HG03442 (cell line): ENCODE results near the gene C2orf92.
"Not testable (repeated sequence)": the region's sequence is repeated elsewhere in the genome, so short reads cannot be mapped to it uniquely, and the experiment has no call there.

Experiments used
- ATAC-seq: cut with Tn5 transposase; IDR thresholded peaks from one replicate; pipeline ENCODE4 v1.9.1; 2021; ENCODE audit warnings: mild to moderate bottlenecking, moderate library complexity; ENCODE audit not compliant: unreplicated experiment

The C2orf92 gene

DNA sequence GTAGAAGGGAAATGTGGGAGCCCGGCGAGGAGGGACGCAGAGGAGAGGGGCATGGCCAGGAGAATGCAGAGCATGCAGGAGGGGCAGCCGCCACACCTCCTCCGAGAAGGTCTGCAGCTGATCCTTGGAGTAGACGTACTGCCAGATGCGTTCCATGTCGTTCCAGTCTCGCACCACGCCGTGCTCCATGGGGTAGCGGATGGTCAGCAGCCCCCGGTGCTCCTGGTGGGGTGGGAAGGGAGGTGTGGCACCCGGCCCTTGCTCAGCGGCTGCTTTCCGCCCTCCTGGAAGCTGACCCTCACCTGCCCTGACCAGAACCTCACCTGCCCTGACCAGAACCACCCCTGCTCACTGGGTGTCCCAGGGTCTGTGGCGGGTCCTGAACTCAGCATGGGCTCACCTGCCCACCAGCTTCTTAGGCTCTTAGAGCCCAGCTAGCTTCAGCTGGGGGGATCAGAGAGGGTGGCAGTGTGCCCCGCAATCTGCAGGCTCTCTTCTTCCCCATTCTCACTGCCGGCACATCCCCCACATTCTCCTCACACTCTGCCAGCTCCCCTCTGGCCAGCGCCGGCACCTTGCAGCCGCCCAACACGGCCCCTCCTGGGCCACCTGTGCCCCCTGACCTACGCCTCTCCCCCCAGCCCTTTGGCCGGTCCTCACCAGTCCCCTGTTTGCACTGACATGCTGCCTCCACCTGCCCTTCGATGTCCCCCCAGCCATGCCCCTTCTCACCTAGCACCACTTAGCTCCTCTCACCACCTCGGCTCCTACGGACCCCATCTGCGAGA, 10.1 kb upstream of the C2orf92 start:
- ATAC-seq, result no peak

DNA sequence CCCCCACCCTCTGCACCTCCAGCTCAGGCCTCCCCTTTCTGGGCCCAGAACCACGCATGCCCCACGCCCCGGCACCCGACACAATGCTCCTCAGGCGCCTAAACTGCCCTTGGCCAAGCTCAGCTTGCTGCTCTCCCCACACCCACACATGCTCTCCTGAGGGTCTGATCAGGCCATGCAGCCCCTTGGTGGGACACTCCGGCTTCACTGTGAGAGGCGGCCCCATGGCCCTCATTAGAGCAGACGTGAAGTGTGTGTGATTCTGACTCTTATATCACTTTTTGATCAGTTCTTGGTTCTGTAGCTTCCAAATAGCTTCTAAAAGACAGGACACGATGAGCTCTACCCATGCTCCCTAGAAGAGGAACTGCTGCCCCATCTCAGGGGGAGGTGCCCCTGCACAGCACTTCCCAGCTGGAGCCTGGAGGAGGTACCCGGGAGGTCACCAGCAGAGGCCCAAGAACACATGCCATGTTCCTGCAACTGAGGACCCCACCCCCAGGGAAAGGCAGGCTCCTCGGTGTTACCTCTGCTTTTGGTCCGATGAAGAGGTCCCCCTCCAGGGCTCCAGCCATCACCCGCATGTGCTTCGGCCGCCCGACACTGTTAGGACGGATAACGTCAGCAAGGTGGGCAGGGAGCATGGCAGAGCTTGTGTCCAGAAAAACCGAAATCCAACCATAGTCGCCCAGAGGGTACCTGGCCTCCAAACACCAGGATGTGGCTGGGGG, 9.3 kb upstream of the C2orf92 start:
- ATAC-seq, result no peak

DNA sequence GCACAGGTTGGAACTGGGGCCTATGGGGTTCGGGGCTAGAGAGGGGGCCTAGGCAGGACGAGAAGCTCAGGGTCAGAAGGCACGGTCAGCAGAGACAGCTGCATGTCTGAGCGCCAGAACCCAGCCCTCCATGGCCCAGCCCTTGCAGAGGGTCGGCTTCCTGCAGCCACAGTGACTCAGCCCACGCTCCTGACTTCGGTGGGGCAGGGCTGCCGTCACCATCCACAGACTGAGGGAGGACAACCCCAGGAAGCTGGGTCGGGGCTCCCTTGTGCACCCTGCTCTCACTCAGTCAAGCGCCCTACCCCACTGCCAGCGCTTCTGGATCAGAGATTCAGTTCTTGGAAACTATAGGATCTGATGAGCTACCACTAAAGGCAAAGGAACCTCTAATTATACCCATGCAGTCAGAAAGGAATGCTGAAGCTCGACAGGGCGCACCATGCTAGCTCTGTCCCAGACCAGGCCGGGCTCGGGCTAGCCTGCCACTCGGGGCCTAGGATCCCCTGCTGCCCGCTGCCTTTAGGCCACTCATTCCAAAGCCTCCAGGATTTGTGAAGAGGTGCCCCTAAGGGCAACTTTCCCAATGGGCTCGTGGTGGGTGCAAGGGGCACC, 8.6 kb upstream of the C2orf92 start:
- no peak for ATAC-seq

DNA sequence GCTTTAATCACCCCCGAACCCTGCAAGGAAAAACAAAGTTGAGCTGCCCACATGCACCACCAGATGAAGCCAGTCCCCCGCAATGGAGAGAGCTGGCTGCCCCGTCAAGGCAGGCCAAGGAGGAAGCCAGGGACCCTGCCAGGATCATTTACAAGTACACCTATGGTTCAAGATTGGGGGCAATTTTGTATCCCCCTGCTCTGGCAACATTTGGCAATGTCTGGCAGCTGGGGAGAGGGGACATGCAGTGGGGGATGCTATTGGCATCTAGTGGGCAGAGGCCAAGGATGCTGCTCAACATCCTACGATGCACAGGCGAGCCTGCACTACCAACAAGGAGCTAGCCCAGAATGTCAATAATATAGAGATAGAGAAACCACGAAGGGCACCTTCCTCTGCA, 7.6 kb upstream of the C2orf92 start:
- ATAC-seq, result no peak

DNA sequence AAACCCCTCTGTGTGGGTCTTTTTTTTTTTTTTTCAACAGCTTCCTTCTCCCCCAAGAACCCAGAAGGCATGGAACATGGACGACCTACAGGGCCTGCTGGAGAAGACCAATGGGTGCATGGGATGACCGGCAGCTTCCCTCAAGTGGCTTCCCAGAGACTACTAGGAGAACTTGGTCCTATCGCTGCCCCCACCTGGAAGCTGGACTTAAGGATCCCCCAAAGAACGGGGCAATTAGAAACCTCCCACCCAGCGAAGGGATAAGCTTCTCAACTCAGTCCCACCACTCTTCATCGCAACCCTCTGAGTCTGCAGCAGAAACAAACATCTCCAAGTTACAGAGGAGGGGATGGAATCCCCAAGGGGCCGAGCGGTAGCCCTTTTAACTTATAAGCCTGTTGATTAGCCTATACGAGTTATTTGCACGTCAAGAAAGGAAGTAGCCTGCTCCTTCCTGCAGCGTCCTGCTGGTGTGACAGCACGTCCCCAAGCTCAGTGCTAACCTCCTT, 7.1 kb upstream of the C2orf92 start:
- ATAC-seq, result peak; percentile 30

DNA sequence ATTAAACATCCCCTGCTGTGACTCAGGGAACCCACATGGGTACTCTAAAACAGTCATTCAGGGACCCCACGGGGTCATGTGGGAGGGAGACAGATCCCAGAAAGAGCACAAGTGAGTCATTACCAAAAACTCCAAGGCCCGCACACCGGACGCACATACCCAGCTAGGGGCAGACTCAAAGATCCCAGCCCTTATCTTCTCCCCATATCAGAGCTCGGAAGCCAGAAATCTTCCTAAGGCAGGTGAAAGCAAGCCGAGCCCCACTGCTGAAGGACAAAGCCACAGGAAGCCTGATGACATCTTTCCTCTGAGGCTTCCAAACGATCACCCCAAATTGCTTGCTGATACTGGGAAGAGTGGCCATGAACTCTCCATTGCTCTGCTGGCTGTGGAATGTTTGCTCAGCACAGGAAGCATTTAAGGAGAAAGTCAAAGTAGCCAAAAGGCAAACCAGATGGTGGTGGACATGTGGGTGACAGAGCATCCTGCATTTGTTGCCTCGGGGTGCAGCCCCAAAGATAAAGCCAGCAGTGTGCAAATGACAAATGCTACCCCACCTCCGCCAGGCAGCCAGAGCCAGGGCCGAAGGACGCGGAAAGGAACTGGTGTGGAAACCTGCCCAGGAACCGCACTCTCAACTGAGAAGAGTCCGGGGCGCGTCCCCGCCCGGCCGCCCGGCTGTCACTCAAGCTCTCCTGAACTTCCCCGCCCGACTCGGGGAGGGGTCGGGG, 6.5 kb upstream of the C2orf92 start:
- peak; percentile 31 for ATAC-seq

DNA sequence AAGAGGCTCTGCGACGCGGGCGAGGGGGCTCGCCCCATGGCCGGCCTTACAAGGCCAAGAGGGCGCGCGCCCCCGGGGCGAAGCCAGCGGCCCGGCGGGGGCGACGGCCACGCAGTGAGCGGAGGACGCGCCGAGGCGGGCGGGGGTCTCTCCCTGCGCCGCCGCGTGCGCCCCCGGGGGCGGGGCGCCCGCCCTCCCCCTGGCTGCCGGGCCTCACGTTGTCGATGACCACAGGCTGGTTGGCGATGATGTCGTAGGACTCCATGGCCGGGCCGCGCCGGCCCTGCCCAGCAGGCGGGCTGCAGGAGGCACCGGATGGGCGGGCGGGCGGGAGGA, 5.9 kb upstream of the C2orf92 start:
- no peak for ATAC-seq

GRCh38 chr2:97663962-97664635, 5.4 kb upstream of the C2orf92 start, which contains the start of gene ACTR1B:
Gene ACTR1B (minus strand): TSS chr2:97664044. CDS start chr2:97663890, 154 bp downstream.
- peak; percentile 79 for ATAC-seq

DNA sequence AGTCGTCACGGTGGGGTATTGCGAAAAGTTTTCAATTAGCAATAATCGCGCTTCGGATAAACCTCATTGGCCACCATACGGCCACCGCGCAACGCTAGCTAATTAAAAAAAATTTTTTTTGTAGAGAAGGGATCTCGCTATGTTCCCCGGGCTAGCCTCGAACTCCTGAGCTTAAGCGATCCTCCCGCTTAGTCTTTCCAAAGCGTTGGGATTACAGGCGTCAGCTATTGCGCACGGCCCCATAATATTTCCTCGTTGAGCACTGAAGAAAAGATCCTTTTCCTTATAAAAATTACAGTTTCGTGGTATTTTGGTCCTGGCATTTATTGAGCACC, 4.9 kb upstream of the C2orf92 start:
- ATAC-seq, result no peak

GRCh38 chr2:97670471-97670870, 958 bp downstream of the C2orf92 start:
- no peak for ATAC-seq

DNA sequence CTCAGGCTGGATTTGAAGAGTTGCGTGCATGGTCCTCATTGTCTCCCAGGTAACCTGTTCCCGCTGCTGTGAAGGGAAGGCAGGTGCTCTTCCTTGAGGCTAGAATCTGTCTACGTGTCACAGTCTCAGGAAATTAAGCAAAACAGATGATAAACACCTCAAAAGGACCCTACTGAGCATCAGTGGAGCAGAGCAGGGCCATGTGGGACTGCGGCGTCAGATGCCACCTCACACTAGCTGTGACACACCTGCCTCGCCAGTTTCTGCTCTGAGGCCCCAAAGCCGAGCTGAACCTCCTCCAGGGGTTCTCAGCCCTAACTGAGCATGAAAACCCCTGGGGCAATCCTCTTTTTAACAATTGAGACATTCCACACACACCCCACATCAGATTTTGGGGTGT, 2.0 kb downstream of the C2orf92 start:
- no peak for ATAC-seq

DNA sequence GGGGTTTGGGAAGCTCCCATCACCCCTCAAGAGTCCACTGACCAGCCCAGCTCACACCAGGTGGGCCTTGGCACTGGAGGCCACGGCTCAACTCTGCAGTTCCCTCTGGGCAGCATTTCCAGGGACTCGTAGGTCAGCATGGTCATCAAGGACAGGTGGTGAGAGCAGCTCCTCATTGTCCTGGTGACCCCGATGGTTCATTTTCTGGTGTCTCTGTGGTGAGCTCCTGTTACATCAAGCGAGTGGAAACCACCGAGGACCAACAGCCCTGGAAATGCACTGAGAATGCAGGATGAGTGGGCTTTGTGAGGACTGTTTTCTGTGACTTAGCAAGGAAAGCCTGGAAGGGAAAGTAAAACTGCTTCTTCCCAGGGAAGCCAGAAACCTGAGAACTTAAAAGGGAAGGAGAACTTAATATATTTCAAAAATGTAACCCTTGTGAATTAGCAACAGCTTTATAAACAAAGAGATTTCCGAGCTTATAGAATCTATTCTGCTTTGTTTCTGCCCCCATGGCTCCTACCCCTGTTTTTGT, 3.2 kb downstream of the C2orf92 start:
- not testable (repeated sequence) for ATAC-seq

DNA sequence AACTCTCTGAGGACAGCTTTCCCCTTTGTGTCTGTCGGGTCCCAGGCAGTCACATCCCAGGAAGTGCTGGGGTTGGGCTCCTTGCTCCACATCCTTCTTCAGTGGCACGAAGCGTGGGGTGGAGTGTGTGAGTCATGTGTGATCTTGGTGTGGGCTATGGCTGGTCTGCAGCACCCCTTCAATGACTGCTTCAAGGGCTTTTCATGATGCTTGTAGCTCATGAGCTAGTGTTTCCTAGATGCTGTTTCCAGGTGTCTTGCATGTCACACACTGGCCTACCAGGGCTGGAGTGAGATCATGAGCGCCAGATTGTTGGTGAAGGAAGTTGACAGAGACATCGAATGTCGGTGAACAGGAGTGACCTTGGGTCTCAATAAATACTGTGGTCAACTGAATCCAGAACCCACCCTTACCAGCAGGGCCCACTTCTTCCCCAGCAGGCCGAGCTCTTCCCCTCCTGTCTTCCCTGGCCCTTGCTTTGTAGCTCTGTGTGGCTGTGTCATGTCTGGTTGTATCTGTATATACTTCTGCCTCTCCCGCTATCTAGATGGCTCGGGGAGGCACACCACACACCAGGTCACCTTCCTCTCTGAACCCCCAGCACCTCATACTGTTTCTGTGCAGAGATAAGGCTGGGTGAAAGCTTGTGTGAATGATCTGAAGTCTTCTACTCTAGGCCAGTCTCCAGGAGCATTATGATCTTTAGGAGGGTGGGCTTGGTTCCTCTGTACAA, 3.8 kb downstream of the C2orf92 start:
- ATAC-seq, result no peak

DNA sequence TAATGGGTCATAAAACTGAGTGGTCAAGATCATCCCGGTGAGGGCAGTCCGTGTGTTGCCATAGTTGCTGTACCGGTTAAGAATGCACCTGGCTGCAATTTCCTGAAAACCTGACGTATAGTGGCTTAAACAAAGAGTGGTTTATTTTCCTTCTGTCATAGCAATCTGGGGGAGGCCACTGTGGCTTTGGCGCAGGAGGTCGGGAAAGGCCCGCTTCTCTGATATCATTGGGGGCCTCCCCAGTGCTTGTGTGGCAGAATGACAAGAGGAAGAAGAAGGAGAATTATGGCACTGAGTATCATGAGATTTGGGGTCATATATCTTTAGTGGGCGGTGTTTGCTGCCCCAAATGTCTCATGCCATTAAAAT, 4.4 kb downstream of the C2orf92 start:
- ATAC-seq, result peak; percentile 57

- ATAC-seq, result no peak
Measured at GRCh38 chr2:97675430-97676113, 6.1 kb downstream of the C2orf92 start.

DNA sequence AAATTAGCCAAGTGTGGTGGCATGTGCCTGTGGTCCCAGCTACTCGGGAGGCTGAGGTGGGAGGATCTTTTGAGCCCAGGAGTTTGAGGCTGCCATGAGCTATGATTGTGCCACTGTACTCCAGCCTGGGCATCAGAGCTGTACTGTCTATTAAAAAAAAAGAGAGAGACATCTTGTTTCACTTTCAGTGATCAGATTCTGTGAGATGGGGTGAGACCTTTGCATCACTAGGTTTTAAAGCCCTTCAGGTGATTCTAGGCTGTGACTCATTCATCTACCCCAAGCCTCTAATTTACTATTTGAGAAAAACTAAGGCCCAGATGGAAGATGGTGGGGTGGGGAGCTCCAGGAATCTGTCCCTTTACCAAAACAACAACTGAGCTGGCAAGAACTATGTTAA, 7.1 kb downstream of the C2orf92 start:
- ATAC-seq, result no peak

DNA sequence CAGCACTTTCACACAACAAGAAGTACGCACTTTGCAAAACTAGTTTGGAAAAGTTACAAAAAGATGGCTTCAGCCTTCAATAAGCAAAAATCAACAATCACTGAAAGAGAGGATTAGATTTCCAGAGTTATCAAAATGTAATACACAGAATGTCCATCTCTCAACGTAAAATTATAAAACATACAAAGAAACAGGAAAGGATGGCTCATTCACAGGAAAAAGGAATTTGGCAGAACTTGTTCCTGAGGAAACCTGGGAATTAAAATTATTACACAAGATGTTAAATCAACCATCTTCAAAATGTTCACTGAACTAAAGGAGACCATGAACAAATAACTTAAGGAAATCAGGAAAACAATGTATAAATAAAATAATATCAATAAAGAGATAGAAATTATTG, 8.0 kb downstream of the C2orf92 start:
- no peak for ATAC-seq

DNA sequence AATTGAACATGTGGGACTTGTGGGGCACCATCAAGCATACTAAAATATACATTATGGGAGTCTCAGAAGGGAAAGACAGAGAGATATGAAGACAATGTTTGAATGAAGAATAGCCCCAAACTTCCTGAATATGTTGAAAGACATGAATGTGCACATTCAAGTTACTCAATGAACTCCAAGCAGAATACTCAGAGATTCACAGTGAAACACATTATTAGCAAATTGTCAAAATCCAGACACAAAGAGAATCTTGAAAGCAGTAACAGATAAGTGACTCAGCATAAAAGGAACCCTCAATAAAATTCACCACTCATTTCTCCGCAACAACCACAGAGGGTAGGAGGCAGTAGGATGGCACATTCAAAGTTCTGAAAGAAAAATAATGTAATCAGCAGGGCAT, 8.8 kb downstream of the C2orf92 start:
- ATAC-seq, result no peak

DNA sequence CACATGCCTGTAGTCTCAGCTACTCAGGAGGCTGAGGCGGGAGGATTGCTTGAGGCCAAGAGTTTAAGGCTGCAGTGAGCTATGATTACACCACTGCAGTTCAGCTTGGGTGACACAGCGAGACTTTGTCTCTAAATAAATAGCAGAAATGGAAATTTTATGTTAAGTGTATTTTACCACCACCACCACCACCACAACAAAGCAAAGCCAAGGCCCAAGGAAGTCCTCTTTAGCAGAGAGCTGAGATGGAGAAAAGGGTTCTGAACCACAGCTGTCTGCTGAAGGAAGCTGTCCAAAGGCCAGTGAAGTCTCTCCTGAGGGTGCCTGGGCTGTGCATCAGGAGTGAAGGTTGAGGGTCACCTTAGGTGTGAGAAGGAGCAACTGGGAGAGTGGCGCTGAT, 17.7 kb downstream of the C2orf92 start:
- ATAC-seq, result not testable (repeated sequence)
